Measurements from ENCODE around the gene PIK3C3.

DNA sequence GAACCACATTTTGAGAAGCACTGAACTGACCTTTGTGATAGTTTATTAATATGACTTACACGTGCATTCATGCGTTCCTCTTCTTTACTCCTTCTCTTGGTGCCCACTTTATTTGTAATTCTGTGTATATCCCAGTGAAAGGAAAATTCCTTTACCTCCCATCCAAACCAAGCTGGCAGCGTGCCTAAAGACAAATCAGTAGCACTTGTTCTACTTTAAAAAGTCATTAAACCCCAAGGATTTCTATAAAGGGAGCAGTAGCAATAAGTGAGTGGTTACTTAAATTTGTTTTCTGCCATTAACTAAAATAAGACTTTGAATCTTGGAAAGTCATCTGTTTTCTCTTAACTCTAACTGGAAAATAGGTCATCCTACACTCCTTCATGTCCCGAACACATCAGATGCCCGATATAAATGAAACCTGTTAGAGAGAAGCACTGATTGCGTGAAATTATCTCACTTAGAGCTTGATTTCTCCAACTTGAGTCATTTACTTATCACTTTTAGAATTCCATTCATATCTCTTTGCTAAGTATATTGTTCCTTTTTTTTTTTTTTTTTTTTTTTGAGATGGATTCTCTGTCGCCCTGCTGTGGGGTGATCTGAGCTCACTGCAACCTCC is 10.7 kb downstream of the PIK3C3 start:
- TF ChIP-seq CTCF (IDR thresholded peaks at IDR 0.05; ENCODE audit: low read length) (no peak), EZH2 (IDR thresholded peaks at IDR 0.05; ENCODE audit: borderline replicate concordance, low read length) (no peak)
